GM12873 (cell line): ENCODE measurements around the gene PDE9A.

Experiments
- TF ChIP-seq, protein P1 (sequence below): IDR thresholded peaks from 2 replicates; pipeline ENCODE4 v1.5.1; 2012; ENCODE audit warnings: low read depth, mild to moderate bottlenecking, moderate library complexity, low read length, control low read depth; ENCODE audit not compliant: insufficient read depth; ENCODE audit errors: missing control alignments

The PDE9A gene

DNA sequence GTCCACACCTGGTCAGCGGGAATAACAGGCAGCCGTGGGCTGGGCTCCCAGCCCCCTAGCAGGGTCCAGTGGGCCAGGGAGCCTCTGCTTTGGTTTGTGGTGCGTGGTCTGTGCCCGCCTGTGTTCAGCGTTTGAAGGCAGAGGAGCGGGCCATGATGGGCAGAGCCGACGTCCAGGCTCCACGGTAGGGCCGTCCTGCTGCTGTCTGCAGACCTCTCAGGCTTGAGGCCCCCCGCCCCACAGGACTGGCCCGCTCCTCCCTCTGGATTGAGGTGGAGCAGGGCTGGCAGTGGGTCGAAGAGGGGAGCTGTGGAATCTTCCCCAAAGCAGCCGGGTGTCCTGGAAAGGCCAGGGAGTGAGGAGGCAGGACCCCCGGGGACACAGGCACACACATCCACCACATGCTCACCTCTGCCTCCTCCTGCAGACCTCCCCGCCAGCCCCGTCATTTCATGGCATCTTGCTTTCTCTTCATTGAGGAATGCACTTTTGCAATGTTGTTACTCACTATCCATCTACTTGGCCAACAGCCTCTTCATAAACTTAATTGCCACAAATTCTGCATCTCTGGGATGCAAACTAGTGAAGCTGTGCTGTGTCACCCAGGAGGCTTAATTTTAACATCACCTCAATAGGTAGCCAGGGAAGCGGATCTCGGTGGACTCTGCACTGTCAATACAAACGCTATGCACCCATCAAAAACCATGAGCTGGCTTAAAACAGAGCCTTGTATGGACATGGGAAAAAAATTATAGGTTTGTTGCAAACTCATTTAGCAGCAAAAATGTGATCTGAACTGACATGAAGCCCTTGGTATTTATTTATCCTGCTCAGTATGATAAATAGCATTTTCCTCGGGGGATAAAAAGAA lies 85.9 kb downstream of the PDE9A start:
- TF ChIP-seq, protein P1, sequence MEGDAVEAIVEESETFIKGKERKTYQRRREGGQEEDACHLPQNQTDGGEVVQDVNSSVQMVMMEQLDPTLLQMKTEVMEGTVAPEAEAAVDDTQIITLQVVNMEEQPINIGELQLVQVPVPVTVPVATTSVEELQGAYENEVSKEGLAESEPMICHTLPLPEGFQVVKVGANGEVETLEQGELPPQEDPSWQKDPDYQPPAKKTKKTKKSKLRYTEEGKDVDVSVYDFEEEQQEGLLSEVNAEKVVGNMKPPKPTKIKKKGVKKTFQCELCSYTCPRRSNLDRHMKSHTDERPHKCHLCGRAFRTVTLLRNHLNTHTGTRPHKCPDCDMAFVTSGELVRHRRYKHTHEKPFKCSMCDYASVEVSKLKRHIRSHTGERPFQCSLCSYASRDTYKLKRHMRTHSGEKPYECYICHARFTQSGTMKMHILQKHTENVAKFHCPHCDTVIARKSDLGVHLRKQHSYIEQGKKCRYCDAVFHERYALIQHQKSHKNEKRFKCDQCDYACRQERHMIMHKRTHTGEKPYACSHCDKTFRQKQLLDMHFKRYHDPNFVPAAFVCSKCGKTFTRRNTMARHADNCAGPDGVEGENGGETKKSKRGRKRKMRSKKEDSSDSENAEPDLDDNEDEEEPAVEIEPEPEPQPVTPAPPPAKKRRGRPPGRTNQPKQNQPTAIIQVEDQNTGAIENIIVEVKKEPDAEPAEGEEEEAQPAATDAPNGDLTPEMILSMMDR, result no peak

DNA sequence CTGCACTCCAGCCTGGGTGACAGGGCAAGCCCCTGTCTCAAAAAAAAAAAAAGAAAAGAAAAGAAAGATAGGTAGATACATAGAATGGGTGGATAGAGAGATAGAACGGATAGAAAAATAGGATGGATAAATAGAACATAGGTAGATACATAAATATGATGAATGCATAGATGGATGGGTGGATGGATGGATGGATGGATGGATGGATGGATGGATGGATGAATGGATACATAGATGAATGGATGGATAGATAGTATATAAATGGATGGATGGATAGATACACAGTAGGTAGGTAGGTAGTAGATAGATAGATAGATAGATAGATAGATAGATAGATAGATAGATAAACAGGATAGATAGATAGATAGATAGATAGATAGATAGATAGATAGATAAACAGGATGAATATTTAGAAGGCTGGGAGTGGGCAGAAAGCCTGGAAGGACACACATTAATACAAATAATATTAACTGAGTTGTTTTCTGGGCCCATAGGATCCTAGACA lies 87.0 kb downstream of the PDE9A start:
- TF ChIP-seq, protein P1, result no peak

DNA sequence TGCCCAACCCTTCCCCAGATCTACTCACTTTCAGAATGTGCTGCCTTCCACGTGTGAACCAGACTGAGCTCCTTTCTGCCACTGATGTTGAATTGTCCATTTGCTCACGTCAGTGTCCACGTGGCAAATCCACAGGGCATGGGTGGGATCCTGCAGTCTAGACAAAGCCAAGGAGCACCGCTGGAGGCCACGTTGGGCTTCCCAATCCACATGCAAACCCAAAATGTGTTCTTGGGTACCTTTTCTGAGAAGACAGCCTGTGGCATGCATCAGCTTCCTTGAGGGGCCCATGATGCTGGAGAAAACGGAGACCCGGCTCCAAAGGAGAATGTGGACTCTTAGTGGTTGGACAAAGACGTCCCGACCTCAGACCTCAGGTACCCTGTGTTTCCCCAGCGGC lies 87.6 kb downstream of the PDE9A start:
- TF ChIP-seq, protein P1, result no peak

DNA sequence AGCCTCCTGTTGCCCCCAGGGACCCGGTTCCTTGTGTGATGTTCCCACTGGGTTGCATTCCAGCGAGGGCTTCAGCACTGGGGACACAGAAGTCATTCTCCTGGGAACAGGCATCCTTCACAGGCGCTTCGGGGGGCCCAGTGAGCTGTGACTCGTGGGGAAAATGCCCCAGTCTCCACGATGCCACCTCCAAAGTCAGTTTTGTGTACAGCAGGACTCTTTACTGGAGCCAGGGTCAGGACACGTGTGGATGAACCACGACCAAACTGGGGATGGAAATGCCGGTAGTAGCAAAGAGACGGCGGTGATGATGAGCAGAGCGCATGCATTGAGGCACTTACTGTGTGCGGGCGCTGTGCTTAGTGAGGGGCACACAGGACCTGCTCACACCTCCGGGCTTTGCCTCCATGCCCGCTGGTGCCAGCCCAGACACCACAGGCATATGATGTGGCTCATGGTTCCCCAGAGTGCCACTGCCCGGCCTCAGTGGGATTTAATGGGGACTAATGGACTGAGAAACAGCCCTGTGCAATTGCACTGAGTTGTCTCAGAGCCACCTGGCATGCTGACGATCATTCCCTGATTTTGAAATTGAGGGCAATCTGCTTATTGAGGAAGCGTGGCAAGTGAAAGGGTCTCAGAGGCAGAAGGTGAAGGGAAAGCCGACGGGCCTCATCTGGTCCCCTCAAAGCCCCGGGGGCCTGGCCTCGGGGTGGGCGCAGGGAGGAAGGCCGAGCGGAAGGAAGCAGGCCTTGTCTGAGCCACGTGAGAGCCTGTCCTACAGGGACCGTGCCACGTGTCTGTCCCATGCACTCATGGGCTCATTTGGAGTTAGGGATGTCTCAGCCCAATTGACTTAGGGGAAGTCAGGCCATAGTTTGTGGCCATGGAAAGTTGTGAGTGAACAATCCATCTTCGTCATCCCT lies 91.4 kb downstream of the PDE9A start:
- TF ChIP-seq, protein P1, result no peak

DNA sequence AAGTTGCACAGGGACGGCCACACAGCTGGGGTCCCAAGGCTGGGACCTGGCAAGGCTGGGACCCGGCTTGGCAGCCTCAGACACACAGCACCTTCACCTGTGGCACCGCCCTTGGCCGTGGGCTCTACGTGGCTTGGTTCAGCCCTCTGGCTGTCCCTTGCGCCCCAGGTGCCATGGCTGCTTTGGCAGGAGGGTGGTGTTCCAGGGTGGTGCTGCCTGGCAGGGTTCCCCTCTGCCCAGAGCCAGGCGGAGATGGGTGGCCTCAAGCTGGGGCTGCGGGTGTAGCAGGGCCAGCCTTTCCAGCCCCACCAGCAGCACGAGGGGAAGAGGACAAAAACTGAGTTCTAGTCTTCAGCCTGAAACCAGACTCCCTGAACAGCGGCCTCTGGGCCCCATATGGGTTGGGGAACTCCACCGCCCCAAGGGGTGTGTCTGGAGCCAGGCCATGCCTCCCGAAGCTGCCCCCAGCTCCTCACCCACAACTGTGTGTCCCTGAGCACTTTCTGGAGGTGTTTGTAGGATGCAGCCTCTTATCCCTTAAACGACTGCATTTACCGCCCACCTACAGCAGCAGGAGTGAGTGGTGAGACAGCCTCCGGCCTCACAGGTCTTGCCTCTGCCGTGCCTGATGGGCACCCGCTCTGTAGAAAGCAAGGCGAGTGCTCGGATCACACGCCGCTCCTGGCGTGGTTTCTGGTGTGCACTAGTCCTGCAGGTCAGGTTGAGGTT lies 92.3 kb downstream of the PDE9A start:
- TF ChIP-seq, protein P1, result no peak

DNA sequence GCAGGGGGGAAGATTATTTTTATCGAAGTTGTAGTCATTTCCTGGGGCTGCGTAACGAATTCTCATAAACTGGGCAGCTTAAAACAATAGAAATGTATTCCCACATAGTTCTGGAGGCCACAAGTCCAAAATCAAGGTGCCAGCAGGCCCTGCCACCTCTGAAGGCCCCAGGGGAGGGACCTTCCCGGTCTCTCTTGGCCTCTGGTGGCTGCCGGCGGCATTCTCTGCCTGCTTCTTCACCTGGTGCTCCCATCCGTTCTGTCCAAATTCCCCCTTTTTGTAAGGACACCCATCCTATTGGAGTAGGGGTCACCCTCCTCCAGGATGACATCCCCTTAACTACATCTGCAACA lies 92.8 kb downstream of the PDE9A start:
- TF ChIP-seq, protein P1, result no peak
